GM12872 (cell line): ENCODE measurements around the gene SLC2A13.

Experiments
- CTCF ChIP-seq: IDR thresholded peaks from 3 replicates; pipeline ENCODE4 v1.5.1; 2011; ENCODE audit warnings: low read depth, mild to moderate bottlenecking, low read length, moderate library complexity; ENCODE audit not compliant: insufficient read depth

Gene SLC2A13

DNA sequence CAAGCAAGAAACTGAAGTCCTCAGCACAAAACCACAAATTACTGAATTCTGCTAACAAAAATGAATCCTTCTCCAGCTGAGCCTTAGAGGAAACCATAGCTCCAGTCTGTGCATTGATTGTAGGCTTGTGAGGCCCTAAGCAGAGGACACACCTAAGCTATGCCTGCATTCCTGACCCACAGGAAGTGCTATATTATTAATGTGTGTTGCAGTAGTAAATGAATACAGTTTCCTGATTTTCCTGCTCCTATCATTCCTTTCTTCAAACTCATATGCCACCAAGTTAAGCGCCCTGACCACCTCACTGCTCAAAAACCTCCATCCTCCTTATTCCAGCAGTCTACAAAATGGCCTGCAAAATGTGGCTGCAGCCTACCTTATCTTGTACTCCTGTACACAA is 334.4 kb downstream of the SLC2A13 start:
- no peak for TF ChIP-seq CTCF

GRCh38 chr12:39764944-39765560 is 340.8 kb downstream of the SLC2A13 start:
- peak; percentile 73 for TF ChIP-seq CTCF

GRCh38 chr12:39763890-39764169 is 342.1 kb downstream of the SLC2A13 start:
- TF ChIP-seq CTCF, result no peak

GRCh38 chr12:39763071-39763889 is 342.6 kb downstream of the SLC2A13 start:
- no peak for TF ChIP-seq CTCF

DNA sequence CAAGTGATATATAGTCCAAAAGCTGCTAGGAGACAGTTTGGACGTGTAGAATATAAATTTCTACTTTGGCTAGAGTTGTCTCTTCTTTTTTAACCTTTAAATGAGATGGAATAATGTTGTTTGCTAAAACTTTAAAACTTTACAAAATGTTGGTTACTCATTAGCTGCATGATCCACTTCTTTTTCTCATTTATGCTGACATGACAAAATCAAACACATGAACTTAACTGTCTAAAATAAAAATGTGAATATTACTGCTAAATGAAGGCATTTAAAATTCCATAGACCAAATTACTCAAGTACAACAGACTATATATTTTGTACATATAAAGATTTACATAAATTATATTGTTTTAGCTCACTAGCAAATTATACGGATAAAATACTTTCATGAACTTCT is 350.4 kb downstream of the SLC2A13 start:
- TF ChIP-seq CTCF, result no peak

DNA sequence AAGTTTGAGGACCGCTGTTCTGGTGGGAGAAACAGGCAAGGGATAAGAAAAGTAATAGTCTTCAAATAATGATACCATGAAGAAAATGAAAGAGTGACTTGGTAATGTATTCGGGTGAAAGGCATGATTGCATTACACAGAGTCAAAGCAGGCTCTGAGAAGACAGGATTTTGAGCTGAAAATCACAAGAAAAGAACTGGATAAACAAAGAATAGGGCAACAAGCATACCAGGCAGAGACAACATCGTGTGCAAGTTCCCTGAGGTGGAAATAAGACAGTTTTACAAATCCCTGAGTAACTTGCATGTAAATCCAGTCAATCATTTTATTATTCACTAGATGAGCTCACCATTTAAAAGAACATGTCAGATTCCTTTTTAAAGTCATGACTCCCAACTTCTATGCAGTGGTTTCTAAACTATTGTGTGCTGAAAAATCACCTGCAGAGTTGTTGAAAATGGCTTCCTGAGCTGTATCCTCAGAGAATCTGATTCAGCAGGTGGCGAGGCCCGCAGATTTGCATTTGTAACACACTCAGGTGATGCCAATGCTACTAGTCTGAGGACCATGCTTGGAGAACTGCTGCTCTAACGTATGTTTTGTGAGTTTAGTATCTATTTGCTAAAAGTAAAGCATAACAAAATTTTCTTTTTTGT is 353.3 kb downstream of the SLC2A13 start:
- TF ChIP-seq CTCF, result no peak

DNA sequence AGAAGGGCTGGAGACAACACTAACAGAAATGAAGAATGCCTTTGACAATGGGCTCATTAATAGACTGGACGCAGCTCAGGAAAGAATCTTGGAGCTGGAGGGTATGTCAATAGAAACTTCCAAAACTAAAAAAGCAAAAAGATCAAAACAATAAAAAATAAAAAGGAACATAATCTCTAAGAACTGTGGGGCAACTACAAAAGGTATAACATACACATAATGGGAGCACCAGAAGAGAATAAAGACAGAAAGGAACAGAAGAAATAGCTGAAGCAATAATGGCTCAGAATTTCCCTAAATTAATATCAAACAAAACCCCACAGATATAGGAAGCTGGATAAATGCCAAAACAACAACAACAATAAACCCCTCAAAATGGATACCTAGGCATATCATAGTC is 362.2 kb downstream of the SLC2A13 start:
- TF ChIP-seq CTCF, result no peak
